Adrenal gland (tissue), 12 donors: ENCODE measurements around the gene HEBP1. TPM values are rescaled to one million over a fixed set of nuclear protein-coding genes. Genes with fewer than 3 reads are reported as not detected.
A peak's percentile ranks its signal among the peaks of the same experiment; 100 is the strongest.

Experiments used
- DNase-seq, 7 donors: peaks; one replicate each; pipeline ENCODE4 v3.0.0-alpha.2; 2019 to 2020
- H3K27ac ChIP-seq, 5 donors: fragments of 200-600 bp; sonication (generic) in 4 of 5; 1 replicate in 3 of 5; 2 replicates in 2 of 5; pipeline versions ENCODE4 v1.5.1 to v1.8.0; 2016 to 2020; ENCODE audit warnings: mild to moderate bottlenecking in 1 of 5
- H3K27me3 ChIP-seq: fragments of 200-600 bp; 2 replicates; pipeline ENCODE4 v1.8.0; 2021
- H3K36me3 ChIP-seq, 2 donors: fragments of 200-600 bp; replicated peaks in 1 of 2; 1 replicate in 1 of 2; 2 replicates in 1 of 2; pipeline versions ENCODE4 v1.5.1 to v1.8.0; 2018 to 2022
- H3K4me1 ChIP-seq, 2 donors: fragments of 200-600 bp; replicated peaks in 1 of 2; 1 replicate in 1 of 2; 2 replicates in 1 of 2; pipeline versions ENCODE4 v1.5.1 to v1.8.0; 2018 to 2021
- H3K4me3 ChIP-seq, 4 donors: fragments of 200-600 bp; sonication (generic) in 3 of 4; one replicate each; pipeline ENCODE4 v1.5.1; 2016 to 2018
- H3K9me3 ChIP-seq, 3 donors: fragments of 200-600 bp; sonication (generic) in 1 of 3; replicated peaks in 1 of 3; 1 replicate in 2 of 3; 2 replicates in 1 of 3; pipeline versions ENCODE4 v1.5.1 to v1.8.0; 2016 to 2021
- POLR2A ChIP-seq, 2 donors: fragments of 450-650 bp; IDR thresholded peaks; one replicate each; pipeline ENCODE4 v1.6.1; 2017; ENCODE audit warnings: antibody characterized with exemption in 2 of 2, mild to moderate bottlenecking in 2 of 2, moderate library complexity in 1 of 2
- WGBS, 4 donors: extraction: QIAGEN DNeasy Blood & Tissue Kit in 2 of 4; methylation state at CpG; one replicate each; pipeline versions ENCODE4 v1.1.5 to v1.1.7; 2013 to 2017; 5-methylcytosine and 5-hydroxymethylcytosine counted together
- intact Hi-C, 2 donors: fragments of 100-400 bp; cut with DNase I; formaldehyde crosslinking; loops; one replicate each; pipeline versions ENCODE4 v1.14.1 to v1.15.0; 2022 to 2023
- polyA plus RNA-seq, 3 donors: library from polyadenylated mRNA; stranded (reverse); fragments of 200-250 nt in 2 of 3; fragments of 350-450 nt in 1 of 3; fragmentation: Illumina TruSeq in 1 of 3; extraction: RNeasy Lipid Tissue Mini Kit (QIAGEN cat#74804) in 1 of 3; gene quantifications; one replicate each; pipeline ENCODE4 v1.2.3, GENCODE V29; 2013 to 2014
- total RNA-seq, 9 donors: library from RNA; depleted of rRNA in 4 of 9; stranded (reverse); fragments of >200 nt in 4 of 9; fragments of 120-200 nt in 1 of 9; fragmentation: NEBNext Ultra II Directional in 1 of 9; extraction: Animal tissue kit (Norgen Biotek cat#: 25700) in 1 of 9; gene quantifications; one replicate each; pipeline versions ENCODE4 v1.1.0 to v1.2.4, GENCODE V29; 2013 to 2023
- TF ChIP-seq, protein P1 (sequence below), 6 experiments: fragments of 450-650 bp in 4 of 6; fragments of 200-600 bp in 2 of 6; sonication (generic) in 1 of 6; IDR thresholded peaks; 1 replicate in 5 of 6; 2 replicates in 1 of 6; pipeline versions ENCODE4 v1.5.1 to v1.8.0; 2016 to 2021; ENCODE audit warnings: antibody characterized with exemption in 6 of 6, mild to moderate bottlenecking in 2 of 6, moderate library complexity in 1 of 6
- donor health status: healthy with polysubstance abuse.
- donor health status: Bipolar disorder and iron deficiency.
- donor health status: DM: yes; HTN: yes; CAD: no.
- donor health status: DM: no; HTN: no; CAD: no.
- donor health status: DM: no; HTN: no; CAD: no.
- donor health status: DM: yes; HTN: yes; CAD: no.

The HEBP1 gene
- total and polyA plus RNA-seq, 12 donors, result 34.3 to 165 (median 87.5) TPM

DNA sequence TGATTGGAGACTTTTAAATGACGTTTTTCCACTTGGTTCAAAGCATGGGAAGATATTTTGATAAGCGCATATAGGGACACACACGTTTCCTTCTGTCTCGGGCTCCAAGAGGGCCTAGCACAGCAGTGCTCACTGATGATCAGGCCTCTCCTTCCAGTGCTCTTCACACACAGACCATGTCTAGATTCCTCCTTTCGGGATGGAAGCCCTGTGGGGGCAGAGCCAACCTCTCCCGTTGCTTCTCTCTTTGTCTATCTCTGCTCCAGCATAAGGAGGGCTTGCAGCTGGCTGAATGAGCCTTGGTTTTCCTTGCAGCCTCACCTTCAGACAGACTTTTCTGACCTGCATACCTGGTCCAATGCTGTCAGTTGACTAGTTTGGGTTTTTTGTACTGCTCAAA is 70.4 kb downstream of the HEBP1 start:
- TF ChIP-seq, protein P1, sequence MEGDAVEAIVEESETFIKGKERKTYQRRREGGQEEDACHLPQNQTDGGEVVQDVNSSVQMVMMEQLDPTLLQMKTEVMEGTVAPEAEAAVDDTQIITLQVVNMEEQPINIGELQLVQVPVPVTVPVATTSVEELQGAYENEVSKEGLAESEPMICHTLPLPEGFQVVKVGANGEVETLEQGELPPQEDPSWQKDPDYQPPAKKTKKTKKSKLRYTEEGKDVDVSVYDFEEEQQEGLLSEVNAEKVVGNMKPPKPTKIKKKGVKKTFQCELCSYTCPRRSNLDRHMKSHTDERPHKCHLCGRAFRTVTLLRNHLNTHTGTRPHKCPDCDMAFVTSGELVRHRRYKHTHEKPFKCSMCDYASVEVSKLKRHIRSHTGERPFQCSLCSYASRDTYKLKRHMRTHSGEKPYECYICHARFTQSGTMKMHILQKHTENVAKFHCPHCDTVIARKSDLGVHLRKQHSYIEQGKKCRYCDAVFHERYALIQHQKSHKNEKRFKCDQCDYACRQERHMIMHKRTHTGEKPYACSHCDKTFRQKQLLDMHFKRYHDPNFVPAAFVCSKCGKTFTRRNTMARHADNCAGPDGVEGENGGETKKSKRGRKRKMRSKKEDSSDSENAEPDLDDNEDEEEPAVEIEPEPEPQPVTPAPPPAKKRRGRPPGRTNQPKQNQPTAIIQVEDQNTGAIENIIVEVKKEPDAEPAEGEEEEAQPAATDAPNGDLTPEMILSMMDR (IDR thresholded peaks at IDR 0.05), result no peak
- no peak for TF ChIP-seq POLR2A (IDR thresholded peaks at IDR 0.05)
- Histone ChIP-seq H3K4me3 (no peak overlapping the region), H3K27ac (no peak overlapping the region), H3K4me1 (peaks cover 2 to 4% of the 10 kb centered on the region in 2 donors), H3K27me3 (no peaks in the 10 kb centered on the region), H3K36me3 (no peaks in the 10 kb centered on the region), H3K9me3 (no peaks in the 10 kb centered on the region)
- peak in 1 of 7 donors; percentile 25 for DNase-seq
- WGBS, 4 donors, result 91 to 96% (median 93%) methylated on average over 6 of the region's 6 CpGs
- intact Hi-C loops, result loop anchor here in 1 of 2 donors (10.0 kb wide), 1 partner anchor 165 kb away; no protein-coding TSS in a partner anchor

DNA sequence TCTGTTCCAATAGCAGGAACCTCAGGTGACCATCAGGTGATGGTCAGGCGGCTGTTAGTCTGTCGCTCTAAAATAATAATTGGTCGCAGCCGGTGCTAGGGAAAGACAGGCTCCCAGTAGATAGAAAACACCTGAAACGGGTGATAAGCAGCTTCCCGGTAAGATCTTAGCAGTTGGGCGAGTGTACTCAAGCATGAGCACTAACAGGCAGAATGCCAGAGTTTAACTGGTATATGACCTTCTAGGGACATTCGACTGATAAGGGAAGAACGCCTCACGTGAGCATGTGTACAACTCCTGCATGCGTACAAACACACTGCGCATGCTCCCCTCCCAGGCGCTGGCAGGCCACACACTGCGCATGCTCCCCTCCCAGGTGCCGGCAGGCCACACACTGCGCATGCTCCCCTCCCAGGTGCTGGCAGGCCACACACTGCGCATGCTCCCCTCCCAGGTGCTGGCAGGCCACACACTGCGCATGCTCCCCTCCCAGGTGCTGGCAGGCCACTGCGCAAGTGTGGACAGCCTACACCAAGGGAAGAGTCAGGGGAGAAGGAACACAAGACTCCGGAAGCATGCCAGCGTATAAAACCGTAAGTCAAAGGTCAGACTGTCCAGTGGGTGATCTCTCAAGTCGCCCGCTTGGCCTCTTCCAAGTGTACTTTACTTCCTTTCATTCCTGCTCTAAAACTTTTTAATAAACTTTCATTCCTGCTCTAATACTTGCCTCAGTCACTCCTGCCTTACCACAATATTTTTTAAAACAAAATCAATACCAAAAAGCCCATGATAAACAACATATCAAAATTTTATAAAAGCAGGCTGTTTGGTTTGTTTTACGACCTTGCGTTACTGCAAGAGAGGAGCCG is 72.6 kb downstream of the HEBP1 start:
- 22 to 41% (median 36%) methylated on average over 20 to 27 of the region's 27 CpGs for WGBS, 4 donors
- Histone ChIP-seq H3K4me1 (peaks cover 2 to 4% of the 10 kb centered on the region in 2 donors), H3K27ac (peak overlapping the region in 3 of 5 donors; percentile 60 to 74 (median 66)), H3K4me3 (peak overlapping the region in 3 of 4 donors; percentile 22 to 45 (median 32)), H3K36me3 (no peaks in the 10 kb centered on the region), H3K27me3 (no peaks in the 10 kb centered on the region), H3K9me3 (no peaks in the 10 kb centered on the region)
- intact Hi-C loops, result loop anchor here in 1 of 2 donors (10.0 kb wide), 1 partner anchor 167 kb away; no protein-coding TSS in a partner anchor
- peak; percentile 23 to 81 for TF ChIP-seq POLR2A (IDR thresholded peaks at IDR 0.05)
- TF ChIP-seq, protein P1 (IDR thresholded peaks at IDR 0.05), result no peak
- peak; percentile 87 to 97 (median 92) for DNase-seq

DNA sequence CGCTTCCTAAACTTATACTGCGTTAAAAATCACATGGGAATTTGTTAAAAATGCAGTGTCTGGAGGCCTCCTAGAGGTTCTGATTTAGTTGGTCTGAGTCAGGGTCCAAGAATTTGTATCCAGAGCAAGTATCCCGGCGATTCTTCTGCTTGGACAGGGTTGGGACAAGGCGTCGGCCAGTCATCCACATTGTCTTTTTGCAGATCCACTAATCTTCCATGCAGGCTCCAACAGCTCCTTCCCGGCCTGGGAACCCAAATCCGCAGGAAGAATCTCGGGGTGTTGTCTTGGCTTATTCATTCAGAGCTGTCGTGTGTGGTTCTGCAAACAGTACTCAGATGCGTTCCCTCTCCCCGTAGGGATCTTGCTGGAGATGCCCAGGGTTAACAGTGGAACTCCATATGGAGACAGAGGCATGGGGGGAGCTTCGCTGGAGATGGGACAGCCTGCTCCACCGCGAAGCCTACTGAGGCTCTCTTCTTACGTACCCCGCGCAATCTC is 73.4 kb downstream of the HEBP1 start:
- H3K4me3 ChIP-seq, result no peak overlapping the region
- intact Hi-C loops, result loop anchor here in 1 of 2 donors (10.0 kb wide), 1 partner anchor 168 kb away; no protein-coding TSS in a partner anchor
- no peak for TF ChIP-seq POLR2A (IDR thresholded peaks at IDR 0.05)
- TF ChIP-seq, protein P1 (IDR thresholded peaks at IDR 0.05), result no peak
- no peak overlapping the region for H3K27ac ChIP-seq
- peaks cover 2 to 4% of the 10 kb centered on the region in 2 donors for H3K4me1 ChIP-seq
- no peaks in the 10 kb centered on the region for H3K9me3 ChIP-seq
- no peaks in the 10 kb centered on the region for H3K27me3 ChIP-seq
- no peaks in the 10 kb centered on the region for H3K36me3 ChIP-seq
- WGBS, 4 donors, result 86 to 93% (median 88%) methylated on average over 15 to 18 of the region's 18 CpGs
- DNase-seq, result peak in 1 of 7 donors; percentile 52

DNA sequence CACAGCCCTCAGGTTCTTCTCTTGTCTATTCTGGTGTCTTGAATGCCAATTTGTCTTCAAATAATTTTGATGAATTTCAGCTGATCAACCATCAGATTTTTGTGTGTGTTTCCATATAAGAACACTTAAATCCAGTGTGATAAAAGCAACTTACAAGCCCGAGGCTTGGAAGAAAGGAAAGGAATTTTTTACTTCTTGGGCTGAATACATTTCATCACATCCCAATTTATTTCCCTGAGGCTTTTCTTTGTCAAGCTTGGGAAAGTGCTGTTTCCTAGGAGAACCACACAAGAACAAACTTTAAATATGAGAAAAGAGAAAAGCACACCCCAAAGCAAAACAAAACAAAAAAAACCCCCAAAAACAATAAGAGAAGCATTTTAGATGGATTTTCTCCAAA is 74.7 kb downstream of the HEBP1 start:
- peaks cover 2 to 4% of the 10 kb centered on the region in 2 donors for H3K4me1 ChIP-seq
- TF ChIP-seq POLR2A (IDR thresholded peaks at IDR 0.05), result no peak
- TF ChIP-seq, protein P1 (IDR thresholded peaks at IDR 0.05), result no peak
- H3K4me3 ChIP-seq, result no peak overlapping the region
- intact Hi-C loops, result loop anchor here in 1 of 2 donors (10.0 kb wide), 1 partner anchor 169 kb away; no protein-coding TSS in a partner anchor
- 31 to 54% (median 47%) methylated on average over 1 of the region's 1 CpG for WGBS, 4 donors
- no peak for DNase-seq
- H3K9me3 ChIP-seq, result no peaks in the 10 kb centered on the region
- H3K27ac ChIP-seq, result no peak overlapping the region
- no peaks in the 10 kb centered on the region for H3K36me3 ChIP-seq
- H3K27me3 ChIP-seq, result no peaks in the 10 kb centered on the region
